DND-41 (cell line): ENCODE measurements around the gene DRP2.

Source experiments
- CTCF ChIP-seq: IDR thresholded peaks from 2 replicates; pipeline ENCODE4 v1.5.1; 2012; ENCODE audit warnings: borderline replicate concordance, low read length, moderate library complexity, mild to moderate bottlenecking; ENCODE audit not compliant: poor library complexity, severe bottlenecking; ENCODE audit errors: extremely low read depth
- EZH2 ChIP-seq: IDR thresholded peaks from 3 replicates; pipeline ENCODE4 v1.6.1; 2012; ENCODE audit warnings: borderline replicate concordance, low read depth, mild to moderate bottlenecking, moderate library complexity, low read length, inconsistent platforms; ENCODE audit not compliant: severe bottlenecking

DNA sequence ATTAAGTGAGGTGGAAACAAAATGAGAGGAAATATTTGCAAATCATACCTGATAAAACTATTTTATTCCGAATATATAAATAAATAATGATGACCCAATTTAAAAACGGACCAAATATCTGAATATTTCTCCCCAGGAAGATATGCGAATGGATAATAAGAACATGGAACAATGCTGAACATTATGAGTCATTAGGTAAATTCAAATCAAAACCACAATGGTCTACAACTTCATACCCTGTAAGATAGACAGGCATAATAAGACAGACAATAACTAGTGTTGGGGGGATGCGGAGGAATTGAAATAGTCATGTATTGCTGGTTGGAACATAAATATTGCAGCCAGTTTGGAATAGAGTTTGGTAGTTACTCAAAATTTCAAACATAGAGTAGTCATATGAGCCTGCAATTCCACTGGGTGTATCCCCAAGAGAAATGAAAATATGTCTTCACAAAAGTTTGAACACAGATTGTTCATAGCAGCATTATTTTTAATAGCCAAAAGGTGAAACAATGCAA is 47.6 kb upstream of the DRP2 start:
- TF ChIP-seq CTCF = no peak
- no peak for TF ChIP-seq EZH2
